Measurements from ENCODE around the gene DIAPH1.
"Not testable (repeated sequence)": the region's sequence is repeated elsewhere in the genome, so short reads cannot be mapped to it uniquely, and the experiment has no call there.

DIAPH1 gene

DNA sequence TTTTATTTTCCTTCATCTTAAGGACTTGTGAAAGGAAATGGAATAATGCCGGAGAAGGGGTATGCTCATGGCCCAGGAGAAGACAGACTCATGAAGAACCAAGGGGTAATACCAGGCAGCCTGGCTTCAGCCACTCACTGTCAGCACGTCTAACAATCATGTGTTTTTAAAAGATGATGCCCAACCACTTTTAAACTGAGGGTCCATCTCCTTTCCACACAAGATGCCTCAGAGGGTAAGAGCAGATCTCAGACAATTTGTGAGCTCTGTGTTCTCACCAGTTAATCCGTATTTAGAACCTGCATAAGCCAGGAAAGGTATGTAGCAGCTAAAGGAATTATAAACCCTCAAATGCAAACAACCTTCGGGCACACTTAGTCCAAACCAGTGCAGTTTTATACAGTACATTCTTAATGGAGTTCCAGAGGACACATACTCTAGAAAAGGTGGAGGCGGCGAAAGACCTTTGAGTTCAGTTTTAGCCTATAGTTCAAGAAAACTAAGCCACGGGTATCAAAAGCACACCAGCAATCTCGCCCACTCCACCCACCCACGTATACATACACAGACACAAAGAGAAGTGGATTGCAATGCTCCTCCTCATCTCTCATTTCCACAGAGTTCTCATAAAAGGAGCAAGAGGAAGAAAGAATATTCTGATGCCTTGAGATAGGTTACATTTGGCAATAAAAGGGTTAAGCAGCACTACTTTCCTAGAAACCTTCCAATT, 2.6 kb downstream of the DIAPH1 start:
- no peak for DNase-seq (ENCODE audit: low read depth)
- H3K4me3 ChIP-seq (ENCODE audit: low read depth, low read length) = peak overlapping the region; percentile 96
- TF ChIP-seq POLR2A (IDR thresholded peaks at IDR 0.05; ENCODE audit: extremely low read depth, insufficient read length) = no peak
- TF ChIP-seq, protein P1, sequence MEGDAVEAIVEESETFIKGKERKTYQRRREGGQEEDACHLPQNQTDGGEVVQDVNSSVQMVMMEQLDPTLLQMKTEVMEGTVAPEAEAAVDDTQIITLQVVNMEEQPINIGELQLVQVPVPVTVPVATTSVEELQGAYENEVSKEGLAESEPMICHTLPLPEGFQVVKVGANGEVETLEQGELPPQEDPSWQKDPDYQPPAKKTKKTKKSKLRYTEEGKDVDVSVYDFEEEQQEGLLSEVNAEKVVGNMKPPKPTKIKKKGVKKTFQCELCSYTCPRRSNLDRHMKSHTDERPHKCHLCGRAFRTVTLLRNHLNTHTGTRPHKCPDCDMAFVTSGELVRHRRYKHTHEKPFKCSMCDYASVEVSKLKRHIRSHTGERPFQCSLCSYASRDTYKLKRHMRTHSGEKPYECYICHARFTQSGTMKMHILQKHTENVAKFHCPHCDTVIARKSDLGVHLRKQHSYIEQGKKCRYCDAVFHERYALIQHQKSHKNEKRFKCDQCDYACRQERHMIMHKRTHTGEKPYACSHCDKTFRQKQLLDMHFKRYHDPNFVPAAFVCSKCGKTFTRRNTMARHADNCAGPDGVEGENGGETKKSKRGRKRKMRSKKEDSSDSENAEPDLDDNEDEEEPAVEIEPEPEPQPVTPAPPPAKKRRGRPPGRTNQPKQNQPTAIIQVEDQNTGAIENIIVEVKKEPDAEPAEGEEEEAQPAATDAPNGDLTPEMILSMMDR (IDR thresholded peaks at IDR 0.05; ENCODE audit: low read depth, low read length) = no peak
- TF ChIP-seq, protein P2, sequence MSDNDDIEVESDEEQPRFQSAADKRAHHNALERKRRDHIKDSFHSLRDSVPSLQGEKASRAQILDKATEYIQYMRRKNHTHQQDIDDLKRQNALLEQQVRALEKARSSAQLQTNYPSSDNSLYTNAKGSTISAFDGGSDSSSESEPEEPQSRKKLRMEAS (IDR thresholded peaks at IDR 0.05; ENCODE audit: low read depth, low read length) = no peak
- TF ChIP-seq MYC (IDR thresholded peaks at IDR 0.05; ENCODE audit: low read depth, low read length) = no peak

DNA sequence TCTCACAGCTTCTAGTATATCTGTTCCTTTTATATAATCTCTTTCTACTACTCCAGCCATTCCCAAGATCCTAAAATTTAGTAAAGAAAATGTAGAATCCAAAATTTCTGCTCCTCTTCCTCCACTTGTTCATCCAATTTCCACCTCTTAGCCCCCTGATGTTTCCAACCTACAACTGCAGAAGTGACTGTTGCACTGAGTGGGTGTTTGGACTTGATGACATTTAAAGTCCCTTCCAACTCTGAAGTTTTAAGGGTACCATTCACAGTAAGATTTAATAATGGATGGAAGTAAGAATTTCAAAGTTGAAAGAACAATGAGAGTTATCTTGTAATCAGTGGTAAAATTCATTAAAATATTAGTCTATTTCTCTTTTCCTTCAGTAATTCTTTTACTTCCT, 5.5 kb downstream of the DIAPH1 start:
- peak overlapping the region; percentile 55 for H3K4me3 ChIP-seq (ENCODE audit: low read depth, low read length)

DNA sequence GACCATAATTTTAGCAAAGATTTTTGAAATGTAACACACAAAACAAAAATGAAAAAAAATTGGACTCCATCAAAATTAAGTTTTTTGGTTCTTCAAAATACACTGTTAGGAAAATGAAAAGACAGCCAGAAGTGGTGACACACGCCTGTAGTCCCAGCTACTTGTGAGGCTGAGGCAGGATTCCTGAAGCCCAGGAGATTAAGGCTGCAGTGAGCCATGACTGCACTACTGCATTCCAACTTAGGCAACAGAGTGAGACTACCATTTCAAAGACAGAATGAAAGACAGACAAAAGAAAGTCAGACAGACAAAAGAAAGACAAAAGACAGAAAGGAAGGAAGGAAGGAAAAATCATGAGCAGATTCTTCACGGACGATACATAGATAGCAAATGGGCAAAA, 7.5 kb downstream of the DIAPH1 start:
- no peak for DNase-seq (ENCODE audit: low read depth)
- TF ChIP-seq MYC (IDR thresholded peaks at IDR 0.05; ENCODE audit: low read depth, low read length) = no peak
- TF ChIP-seq, protein P2 (IDR thresholded peaks at IDR 0.05; ENCODE audit: low read depth, low read length) = no peak
- TF ChIP-seq, protein P1 (IDR thresholded peaks at IDR 0.05; ENCODE audit: low read depth, low read length) = no peak
- no peak for TF ChIP-seq POLR2A (IDR thresholded peaks at IDR 0.05; ENCODE audit: extremely low read depth, insufficient read length)
- H3K4me3 ChIP-seq (ENCODE audit: low read depth, low read length) = peak overlapping the region; percentile 6

More for the DNA sequence above, 5.5 kb downstream of the DIAPH1 start:
- no peak for TF ChIP-seq MYC (IDR thresholded peaks at IDR 0.05; ENCODE audit: low read depth, low read length)
- TF ChIP-seq, protein P1 (IDR thresholded peaks at IDR 0.05; ENCODE audit: low read depth, low read length) = no peak
- TF ChIP-seq, protein P2 (IDR thresholded peaks at IDR 0.05; ENCODE audit: low read depth, low read length) = no peak
- no peak for TF ChIP-seq POLR2A (IDR thresholded peaks at IDR 0.05; ENCODE audit: extremely low read depth, insufficient read length)
- DNase-seq (ENCODE audit: low read depth) = no peak

DNA sequence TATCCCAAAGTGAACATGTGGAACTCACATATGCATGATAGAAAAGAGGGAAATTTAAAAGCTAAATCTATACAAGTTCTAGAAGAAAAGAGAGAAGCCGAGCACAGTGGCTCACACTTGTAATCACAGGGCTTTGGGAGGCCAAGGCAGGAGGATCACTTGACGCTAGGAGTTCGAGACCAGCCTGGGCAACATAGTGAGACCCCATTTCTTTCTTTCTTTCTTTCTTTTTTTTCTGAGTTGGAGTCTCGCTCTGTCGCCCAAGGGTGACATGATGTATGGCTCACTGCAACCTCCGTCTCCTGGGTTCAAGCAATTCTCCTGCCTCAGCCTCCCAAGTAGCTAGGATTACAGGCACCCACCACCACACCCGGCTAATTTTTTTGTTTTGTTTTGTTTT, 8.9 kb downstream of the DIAPH1 start:
- peak overlapping the region; percentile 19 for H3K4me3 ChIP-seq (ENCODE audit: low read depth, low read length)
- DNase-seq (ENCODE audit: low read depth) = not testable (repeated sequence)

DNA sequence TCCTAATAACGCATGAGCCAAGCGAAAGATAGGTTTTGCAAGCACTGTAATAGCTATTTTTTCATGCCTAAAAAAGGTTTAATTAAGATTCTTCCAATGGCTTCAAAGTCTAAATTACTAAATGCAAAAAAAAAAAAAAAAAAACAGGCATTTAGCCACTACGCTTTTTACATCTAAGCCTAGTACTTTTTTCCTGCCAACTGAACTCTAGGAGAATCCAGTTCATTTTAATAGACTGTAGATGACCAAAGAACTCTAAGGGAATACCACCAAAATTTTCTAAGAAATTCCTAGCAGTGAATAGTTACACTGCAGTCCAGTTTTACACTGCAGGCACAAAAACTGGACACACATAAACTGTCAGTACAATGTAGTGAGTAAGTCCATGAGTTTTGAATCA, 9.8 kb downstream of the DIAPH1 start:
- peak overlapping the region; percentile 19 for H3K4me3 ChIP-seq (ENCODE audit: low read depth, low read length)
- TF ChIP-seq MYC (IDR thresholded peaks at IDR 0.05; ENCODE audit: low read depth, low read length) (no peak), POLR2A (IDR thresholded peaks at IDR 0.05; ENCODE audit: extremely low read depth, insufficient read length) (no peak)
- TF ChIP-seq, protein P2 (IDR thresholded peaks at IDR 0.05; ENCODE audit: low read depth, low read length) = no peak
- TF ChIP-seq, protein P1 (IDR thresholded peaks at IDR 0.05; ENCODE audit: low read depth, low read length) = no peak
- no peak for DNase-seq (ENCODE audit: low read depth)

DNA sequence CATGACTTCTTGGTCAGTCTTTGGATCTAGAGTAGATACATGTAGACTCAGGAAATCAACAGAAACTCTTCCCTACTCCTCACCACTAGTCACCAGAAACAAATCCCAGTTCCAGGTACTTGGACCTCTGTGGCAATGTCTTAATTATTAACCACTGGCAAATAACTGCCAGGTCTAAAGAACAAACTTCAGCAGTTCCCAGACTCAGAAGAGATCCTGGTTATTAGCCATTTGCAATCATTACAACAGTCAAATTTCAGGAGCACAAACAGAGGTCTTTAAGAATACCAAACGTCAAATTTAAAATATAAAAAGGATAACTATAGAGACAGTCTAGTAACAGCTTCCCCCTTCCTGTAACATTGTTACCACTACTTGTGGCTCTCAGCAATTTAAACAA, 10.2 kb downstream of the DIAPH1 start:
- TF ChIP-seq MYC (IDR thresholded peaks at IDR 0.05; ENCODE audit: low read depth, low read length) = no peak
- no peak for DNase-seq (ENCODE audit: low read depth)
- H3K4me3 ChIP-seq (ENCODE audit: low read depth, low read length) = peak overlapping the region; percentile 19

DNA sequence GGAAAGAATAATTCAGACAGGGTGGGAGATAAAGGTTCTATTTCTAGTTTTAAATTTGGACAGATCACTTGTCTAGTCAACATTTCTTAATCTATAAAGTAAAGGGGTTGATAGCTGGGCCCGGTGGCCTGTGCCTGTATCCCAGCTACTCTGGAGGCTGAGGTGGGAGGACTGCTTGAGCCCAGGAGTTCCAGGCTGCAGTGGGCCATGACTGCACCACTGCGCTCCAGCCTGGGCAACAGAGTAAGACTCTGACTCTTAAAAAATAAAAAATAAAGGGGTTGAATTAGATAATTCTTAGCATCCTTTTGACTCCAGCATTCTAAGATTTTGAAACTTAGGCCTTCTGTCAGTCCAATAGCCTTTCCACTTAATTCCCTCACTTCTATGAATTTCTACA, 10.8 kb downstream of the DIAPH1 start:
- TF ChIP-seq, protein P2 (IDR thresholded peaks at IDR 0.05; ENCODE audit: low read depth, low read length) = no peak
- TF ChIP-seq, protein P1 (IDR thresholded peaks at IDR 0.05; ENCODE audit: low read depth, low read length) = no peak
- TF ChIP-seq POLR2A (IDR thresholded peaks at IDR 0.05; ENCODE audit: extremely low read depth, insufficient read length) (no peak), MYC (IDR thresholded peaks at IDR 0.05; ENCODE audit: low read depth, low read length) (no peak)
- H3K4me3 ChIP-seq (ENCODE audit: low read depth, low read length) = peak overlapping the region; percentile 25
- DNase-seq (ENCODE audit: low read depth) = no peak
